NCI-H128 (cell line): ENCODE data around the gene MAPKAPK3.

Experiments used
- DNase-seq: peaks from one replicate; lab custom pipeline; 2025; ENCODE audit not compliant: unreplicated experiment; lab: John Stamatoyannopoulos, UW

MAPKAPK3 gene

DNA sequence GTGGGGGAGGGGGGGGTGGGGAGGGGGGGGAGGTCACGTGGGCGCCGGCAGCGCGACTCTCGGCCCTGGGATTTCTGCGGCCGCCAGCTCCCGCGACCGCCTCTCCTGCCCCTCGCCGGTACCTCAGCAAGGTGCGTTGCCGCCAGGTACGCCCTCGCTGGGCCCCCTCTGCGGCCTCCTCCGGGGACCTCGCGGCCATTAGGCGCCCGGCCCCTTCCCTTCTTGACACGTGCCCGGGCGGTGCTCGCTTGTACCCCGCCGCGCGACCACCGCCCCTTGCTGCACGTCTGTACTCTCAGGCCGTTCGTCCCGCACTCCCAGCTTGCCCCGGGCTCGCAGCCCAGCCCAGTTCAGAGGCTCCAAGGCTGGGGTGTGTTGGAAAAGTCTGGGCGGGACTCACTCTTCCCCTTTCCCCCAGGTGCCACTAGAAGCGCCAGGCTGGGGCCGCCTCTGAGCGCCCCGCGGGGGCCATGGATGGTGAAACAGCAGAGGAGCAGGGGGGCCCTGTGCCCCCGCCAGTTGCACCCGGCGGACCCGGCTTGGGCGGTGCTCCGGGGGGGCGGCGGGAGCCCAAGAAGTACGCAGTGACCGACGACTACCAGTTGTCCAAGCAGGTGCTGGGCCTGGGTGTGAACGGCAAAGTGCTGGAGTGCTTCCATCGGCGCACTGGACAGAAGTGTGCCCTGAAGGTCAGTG, at the start of gene MAPKAPK3:
Gene MAPKAPK3 (plus strand): TSS at position 56 of the 696 bp plus-strand sequence. CDS start 415 bp downstream, at position 471.
- no peak for DNase-seq

- DNase-seq = peak; percentile 79
Measured at GRCh38 chr3:50567386-50568167, 49.4 kb upstream of the MAPKAPK3 start, which contains the start of gene C3orf18. Gene C3orf18 (minus strand): TSS chr3:50567747. CDS start chr3:50565699, 2,048 bp downstream.

DNA sequence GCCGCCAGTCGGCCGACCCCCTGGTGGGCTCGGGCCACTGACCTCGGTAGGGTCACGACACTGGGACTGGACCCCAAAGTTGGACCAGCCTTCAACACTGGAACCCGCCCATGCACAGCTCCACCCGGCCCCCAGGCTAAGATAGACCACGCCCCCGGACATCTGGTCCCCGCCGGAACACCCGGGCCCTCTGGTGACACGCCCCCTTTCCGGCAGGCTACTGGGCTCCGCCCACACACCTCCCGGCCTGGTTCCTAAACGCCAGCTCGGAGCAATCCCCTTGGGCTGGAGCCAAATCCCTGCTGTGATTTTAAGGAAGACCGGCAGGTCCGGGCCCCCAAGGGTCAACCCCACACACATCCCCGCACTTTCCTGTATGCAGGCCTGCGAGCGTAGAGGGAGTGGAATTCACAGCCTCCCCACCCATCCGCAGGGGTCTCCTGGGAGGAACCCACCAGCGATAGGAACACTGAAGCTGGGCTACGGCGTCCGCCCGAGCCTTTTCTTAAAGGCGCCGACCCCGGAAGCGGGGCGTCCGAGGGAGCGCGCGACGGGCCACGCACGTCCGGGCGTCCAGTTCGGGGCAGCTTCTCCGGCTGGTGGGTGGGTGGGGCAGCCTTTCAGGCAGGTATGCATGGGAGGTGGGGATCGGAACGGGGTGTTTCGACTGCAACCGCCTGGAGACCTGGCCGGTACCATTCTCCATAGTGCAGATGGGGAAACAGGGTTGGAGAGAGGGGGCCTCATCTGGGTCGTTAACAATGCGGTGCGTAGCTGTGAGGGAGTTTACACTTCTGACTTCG, 47.8 kb upstream of the MAPKAPK3 start, which contains the start of gene HEMK1:
Gene HEMK1 (plus strand): TSS at position 576 of the 803 bp plus-strand sequence. CDS start 1,583 bp downstream, outside the sequence.
- peak; percentile 85 for DNase-seq

GRCh38 chr3:50570508-50571279, 46.3 kb upstream of the MAPKAPK3 start:
- DNase-seq = no peak

DNA sequence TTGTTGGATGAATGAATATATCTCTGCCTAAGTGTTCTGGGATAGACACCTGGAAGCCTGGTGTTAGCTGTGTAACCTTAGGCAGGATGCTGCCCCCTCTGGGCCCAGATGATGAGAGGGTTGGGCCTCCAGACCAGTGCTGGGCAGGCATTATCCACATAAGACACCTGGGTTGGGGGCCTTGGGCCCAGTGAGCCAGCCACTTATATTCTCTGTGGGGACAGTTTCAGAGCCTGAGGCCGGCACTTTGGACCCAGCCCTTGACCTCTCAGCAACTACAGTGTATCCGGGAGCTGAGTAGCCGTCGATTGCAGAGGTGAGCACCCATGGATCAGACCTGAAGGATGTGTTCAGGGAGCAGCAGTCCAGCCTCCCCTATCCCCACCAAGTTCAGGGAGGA, 45.5 kb upstream of the MAPKAPK3 start:
- DNase-seq = no peak

GRCh38 chr3:50572158-50572557, 44.8 kb upstream of the MAPKAPK3 start:
- no peak for DNase-seq

DNA sequence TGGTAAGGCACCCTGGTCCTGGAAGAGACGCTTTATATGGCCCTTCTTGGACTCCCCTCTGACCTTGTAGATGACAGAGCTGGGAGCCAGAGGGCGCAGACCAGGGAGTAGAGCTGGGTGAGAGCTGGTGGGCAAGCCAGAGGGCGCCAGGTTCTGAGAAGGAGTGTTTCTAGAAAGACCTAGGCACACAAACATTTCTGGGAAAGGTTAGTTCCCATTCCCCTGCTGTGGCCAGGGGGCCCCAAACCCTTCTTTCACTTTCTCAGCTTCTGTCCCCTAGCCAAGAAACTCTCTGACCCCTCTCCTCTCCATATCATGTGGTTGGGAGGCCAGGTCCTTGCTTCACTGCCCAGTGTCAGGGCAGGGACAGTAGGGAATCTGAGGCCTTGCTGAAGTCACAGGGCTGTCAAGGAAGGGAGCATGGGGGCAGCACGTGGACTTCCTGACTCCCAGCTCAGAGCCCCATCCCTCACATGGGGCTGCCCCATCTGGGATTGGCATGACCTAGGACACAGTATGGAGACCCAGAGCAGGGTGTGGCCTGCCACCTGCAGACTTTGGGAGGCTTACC, 44.1 kb upstream of the MAPKAPK3 start:
- no peak for DNase-seq

GRCh38 chr3:50573566-50574443, 43.1 kb upstream of the MAPKAPK3 start:
- no peak for DNase-seq

DNA sequence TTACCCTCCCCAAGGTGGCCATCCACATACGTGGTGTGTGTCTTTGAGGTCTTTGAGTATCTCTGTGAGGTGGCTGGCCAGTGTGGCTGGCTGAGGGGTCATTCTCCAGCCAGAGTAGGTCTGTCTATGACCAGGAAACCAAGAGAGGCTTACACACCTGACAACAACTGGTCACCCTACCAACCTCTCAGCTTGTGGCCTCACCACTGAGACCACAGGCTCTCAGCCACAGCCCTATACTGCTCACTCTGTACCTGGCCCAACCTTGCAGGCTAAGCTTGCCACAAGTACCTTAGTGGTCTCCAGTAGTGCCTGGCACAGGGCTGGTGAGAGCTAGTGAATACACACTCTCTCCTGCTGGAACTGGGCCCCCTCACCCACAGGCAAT, 42.5 kb upstream of the MAPKAPK3 start:
- no peak for DNase-seq

DNA sequence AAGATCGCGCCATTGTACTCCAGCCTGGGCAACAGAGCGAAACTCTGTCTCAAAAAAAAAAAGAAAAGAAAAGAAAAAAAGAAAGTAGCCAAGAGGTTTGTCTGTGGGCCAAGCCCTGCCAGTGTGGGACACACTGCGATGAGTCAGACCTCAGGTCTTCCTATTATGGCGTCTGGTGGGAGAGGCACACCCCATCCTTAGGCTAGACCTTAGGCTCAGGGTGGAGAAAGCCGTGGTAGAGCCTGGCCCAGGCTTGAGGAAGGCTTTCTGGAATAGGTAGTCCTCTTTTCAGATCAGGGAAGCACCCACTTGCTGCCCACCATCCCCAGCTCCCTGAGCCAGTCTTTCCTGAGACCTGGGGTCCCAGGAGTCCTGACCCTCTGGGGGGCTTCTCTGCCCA, 41.6 kb upstream of the MAPKAPK3 start:
- no peak for DNase-seq

DNA sequence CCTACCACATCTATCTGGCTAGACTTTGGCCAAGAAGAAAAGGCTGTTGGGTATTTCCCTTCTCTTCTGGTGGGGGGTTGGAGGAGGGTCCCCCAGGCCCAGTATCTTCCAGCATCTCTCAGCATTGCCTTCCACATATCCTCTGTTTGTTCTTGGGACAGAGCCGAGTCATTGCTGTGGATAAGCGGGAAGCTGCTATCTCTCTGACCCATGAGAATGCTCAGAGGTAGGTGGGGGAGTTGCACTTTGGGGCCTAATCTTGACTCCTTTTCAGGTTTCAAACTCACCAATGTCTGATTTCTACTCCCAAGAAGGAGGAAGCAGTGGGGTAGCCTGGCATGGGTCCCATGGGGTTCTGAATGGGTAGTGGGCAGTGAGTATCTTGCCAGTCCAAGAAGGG, 39.6 kb upstream of the MAPKAPK3 start:
- DNase-seq = no peak

DNA sequence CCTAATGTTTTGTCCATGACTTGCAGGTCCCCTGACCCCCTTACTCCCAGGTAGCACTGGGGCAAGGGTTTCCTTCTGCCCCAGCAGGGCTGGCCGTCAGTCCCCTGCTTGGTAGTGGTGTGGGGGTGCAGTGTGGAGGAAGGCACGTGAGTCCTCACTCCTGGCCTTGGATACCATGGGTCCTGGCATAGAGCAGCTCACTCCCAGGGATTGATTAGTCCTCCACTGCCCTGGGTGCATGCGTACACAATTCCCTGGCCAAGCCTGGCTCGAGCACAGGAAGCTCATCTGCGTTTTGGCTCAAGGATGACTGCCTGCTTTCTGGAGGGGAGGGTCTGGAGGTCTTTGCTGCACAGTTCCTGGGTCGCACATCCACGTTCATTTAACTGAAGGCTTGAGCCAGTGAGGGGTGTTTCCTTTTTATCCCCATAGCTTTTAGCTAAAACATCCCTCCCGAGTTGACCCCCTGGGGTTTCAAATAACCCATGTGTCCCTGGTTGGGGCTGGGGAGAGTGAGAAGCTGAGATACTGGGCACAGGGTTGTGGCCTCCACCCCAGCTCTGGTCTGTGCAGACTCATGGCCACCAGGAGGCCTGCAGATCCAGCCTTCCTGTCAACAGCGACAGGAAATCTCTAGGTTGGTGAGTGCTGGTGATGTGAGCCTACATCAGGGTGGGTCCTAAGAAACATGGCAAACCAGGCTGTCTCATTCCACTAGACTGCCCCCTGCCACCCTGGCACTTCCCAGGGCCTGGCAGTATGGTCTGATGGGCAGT, 36.1 kb upstream of the MAPKAPK3 start:
- no peak for DNase-seq

GRCh38 chr3:50581459-50581842, 35.5 kb upstream of the MAPKAPK3 start:
- DNase-seq = no peak

DNA sequence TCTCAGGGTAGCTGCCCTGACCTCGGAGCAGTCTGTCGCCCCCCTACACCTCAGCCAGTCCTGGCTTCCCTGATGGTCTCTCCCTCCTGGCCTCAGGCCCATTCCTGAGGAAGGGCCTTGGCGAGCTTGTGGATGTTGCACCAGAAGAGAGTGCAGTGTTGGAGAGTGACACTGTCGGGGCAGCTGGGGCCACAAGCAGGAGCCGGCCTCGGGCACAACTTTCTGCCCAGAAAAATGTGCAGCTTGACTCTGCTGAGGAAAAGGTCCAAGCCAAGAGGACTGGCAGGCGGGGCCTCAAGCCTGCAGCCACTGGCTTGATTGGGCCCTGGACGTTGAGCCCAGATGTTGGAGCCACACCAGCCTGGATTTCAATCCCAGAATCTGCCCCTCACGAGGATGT, 34.9 kb upstream of the MAPKAPK3 start:
- DNase-seq = no peak

DNA sequence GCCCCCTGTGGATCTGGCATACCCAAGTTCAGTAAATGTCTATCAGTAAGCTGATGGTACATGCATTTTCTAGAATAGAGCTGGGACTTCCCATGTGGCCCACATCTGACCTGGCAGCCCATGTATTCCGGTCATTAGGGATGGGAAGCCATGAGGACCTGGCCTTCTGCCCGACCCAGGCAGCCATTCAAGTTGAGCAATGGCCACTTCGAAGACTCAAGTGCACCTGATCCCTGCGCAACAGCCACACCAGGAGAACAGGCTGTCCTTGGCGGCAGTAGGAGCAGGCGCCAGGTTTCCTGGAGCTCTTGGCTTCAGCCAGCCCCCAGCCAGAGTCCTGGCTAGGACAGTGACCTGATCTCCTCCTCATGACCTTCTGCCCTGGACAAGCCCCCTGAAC, 33.1 kb upstream of the MAPKAPK3 start:
- DNase-seq = no peak

- DNase-seq = no peak
Measured at GRCh38 chr3:50584391-50584790, 32.6 kb upstream of the MAPKAPK3 start.

GRCh38 chr3:50585919-50586762, 30.8 kb upstream of the MAPKAPK3 start:
- DNase-seq = no peak

DNA sequence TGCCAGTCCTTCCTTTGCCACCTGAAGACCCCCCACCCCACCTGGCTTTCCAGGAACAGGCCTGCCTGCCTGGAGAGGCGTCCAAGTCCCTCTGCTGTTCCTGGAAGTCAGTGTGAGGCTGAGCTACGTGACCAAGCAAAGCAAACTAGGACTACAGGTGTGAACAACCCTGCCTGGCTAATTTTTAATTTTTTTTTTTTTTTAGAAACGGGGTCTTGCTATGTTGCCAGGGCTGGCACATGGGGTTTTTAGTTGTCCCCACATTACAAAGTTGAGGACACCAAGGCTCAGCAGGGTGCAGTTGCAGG, 30.2 kb upstream of the MAPKAPK3 start:
- DNase-seq = no peak
